Measurements from ENCODE around the gene ENPP3. TPM values are rescaled to one million over a fixed set of nuclear protein-coding genes. Genes with fewer than 3 reads are reported as not detected.

The ENPP3 gene
- total and polyA plus RNA-seq, 2 donors (not counting 1 experiment from before 2014, with no cell fraction given) = 0.18 to 0.25 TPM

DNA sequence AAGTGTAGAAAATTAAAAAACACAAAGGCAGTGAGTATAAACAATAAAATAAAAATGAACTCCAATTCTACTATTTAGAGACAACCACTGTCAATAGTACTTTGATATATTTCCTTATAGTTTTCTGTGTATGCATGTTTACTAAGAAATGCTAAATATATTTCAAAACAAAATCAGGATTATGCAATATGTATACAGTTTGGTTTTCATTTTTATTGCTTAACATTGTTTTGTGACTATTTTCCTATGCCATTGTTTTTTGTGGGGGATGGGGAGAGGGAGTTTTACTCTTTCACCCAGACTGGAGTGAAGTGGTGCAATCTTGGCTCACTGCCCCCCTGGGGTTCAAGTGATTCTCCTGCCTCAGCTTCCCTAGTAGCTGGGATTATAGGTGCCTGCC, 44.5 kb downstream of the ENPP3 start:
- H3K9ac ChIP-seq (ENCODE audit: low read length) = no peak overlapping the region
- H3K9me3 ChIP-seq (ENCODE audit: control extremely low read depth in 1 of 3, control insufficient read depth in 2 of 3, insufficient read depth in 1 of 3, low read length in 2 of 3) = no peaks in the 10 kb centered on the region
- Mint-ChIP-seq H3K27me3 (peaks cover 2% of the 10 kb centered on the region), H3K4me3 (no peak overlapping the region), H3K4me1 (peaks cover 35% of the 10 kb centered on the region), H3K27ac (no peak overlapping the region), H3K9me3 (ENCODE audit: insufficient read depth) (no peaks in the 10 kb centered on the region)
- ATAC-seq (ENCODE audit: low read depth) = no peak
- no peak overlapping the region for H3K4me3 ChIP-seq (ENCODE audit: control extremely low read depth in 1 of 5, extremely low read depth in 1 of 5, insufficient read depth in 1 of 5, low read depth in 2 of 5, low read length in 4 of 5)
- H3K79me2 ChIP-seq (ENCODE audit: control insufficient read depth, insufficient read depth, low read length) = no peaks in the 10 kb centered on the region
- DNase-seq = no peak
- no peaks in the 10 kb centered on the region for H3K27me3 ChIP-seq (replicated peaks in 1 of 4; ENCODE audit: control extremely low read depth in 1 of 4, control insufficient read depth in 3 of 4, insufficient read depth in 4 of 4, low read length in 3 of 4)
- H4K20me1 ChIP-seq (ENCODE audit: control insufficient read depth, insufficient read depth, low read length, poor library complexity, severe bottlenecking) = no peaks in the 10 kb centered on the region
- H2AFZ ChIP-seq (ENCODE audit: insufficient read depth, low read depth, low read length, poor library complexity, severe bottlenecking) = no peak overlapping the region
- ChIA-PET CTCF (no interaction called here), POLR2A (no interaction called here)
- H3K36me3 ChIP-seq (replicated peaks in 1 of 2; ENCODE audit: control extremely low read depth in 1 of 2, control insufficient read depth in 1 of 2, extremely low read depth in 1 of 2, insufficient read depth in 2 of 2, low read length in 1 of 2) = no peaks in the 10 kb centered on the region
- peaks cover 40 to 42% of the 10 kb centered on the region in 2 donors for H3K4me1 ChIP-seq (ENCODE audit: control insufficient read depth in 2 of 2, insufficient read depth in 2 of 2, low read length in 2 of 2)
- H3K27ac ChIP-seq (ENCODE audit: low read length in 2 of 2) = no peak overlapping the region
- TF ChIP-seq, protein P1, sequence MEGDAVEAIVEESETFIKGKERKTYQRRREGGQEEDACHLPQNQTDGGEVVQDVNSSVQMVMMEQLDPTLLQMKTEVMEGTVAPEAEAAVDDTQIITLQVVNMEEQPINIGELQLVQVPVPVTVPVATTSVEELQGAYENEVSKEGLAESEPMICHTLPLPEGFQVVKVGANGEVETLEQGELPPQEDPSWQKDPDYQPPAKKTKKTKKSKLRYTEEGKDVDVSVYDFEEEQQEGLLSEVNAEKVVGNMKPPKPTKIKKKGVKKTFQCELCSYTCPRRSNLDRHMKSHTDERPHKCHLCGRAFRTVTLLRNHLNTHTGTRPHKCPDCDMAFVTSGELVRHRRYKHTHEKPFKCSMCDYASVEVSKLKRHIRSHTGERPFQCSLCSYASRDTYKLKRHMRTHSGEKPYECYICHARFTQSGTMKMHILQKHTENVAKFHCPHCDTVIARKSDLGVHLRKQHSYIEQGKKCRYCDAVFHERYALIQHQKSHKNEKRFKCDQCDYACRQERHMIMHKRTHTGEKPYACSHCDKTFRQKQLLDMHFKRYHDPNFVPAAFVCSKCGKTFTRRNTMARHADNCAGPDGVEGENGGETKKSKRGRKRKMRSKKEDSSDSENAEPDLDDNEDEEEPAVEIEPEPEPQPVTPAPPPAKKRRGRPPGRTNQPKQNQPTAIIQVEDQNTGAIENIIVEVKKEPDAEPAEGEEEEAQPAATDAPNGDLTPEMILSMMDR (IDR thresholded peaks at IDR 0.05) = no peak
- no peak for TF ChIP-seq EZH2 (IDR thresholded peaks at IDR 0.05; ENCODE audit: borderline replicate concordance, insufficient read depth, low read depth, low read length, poor library complexity, severe bottlenecking)
- intact Hi-C loops (cut with micrococcal nuclease) = no loop called here
- no peak overlapping the region for H3K4me2 ChIP-seq (replicated peaks; ENCODE audit: low read depth, low read length, poor library complexity, severe bottlenecking)

DNA sequence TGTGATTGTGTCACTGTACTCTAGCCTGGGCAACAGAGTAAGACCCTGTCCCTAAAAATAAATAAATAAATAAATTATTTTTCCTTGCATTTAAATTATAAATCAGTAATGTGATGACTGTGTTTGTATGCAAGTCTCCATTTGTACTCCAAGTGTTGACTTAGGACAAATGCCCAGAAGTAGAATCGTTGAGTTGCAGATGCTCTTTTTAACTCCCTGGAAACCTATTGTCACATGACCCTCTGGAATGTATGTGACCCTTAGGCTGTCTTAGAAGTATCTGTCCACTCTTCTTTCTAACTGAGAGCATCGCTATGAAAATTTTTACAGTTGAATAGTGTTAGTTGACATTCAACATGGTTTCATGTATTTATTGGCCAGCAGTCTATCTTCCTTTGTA, 45.3 kb downstream of the ENPP3 start:
- Histone ChIP-seq H3K36me3 (replicated peaks in 1 of 2; ENCODE audit: control extremely low read depth in 1 of 2, control insufficient read depth in 1 of 2, extremely low read depth in 1 of 2, insufficient read depth in 2 of 2, low read length in 1 of 2) (no peaks in the 10 kb centered on the region), H3K27ac (ENCODE audit: low read length in 2 of 2) (no peak overlapping the region), H3K9ac (ENCODE audit: low read length) (no peak overlapping the region), H4K20me1 (ENCODE audit: control insufficient read depth, insufficient read depth, low read length, poor library complexity, severe bottlenecking) (no peaks in the 10 kb centered on the region), H3K4me1 (ENCODE audit: control insufficient read depth in 2 of 2, insufficient read depth in 2 of 2, low read length in 2 of 2) (peaks cover 40 to 49% of the 10 kb centered on the region in 2 donors), H3K27me3 (replicated peaks in 1 of 4; ENCODE audit: control extremely low read depth in 1 of 4, control insufficient read depth in 3 of 4, insufficient read depth in 4 of 4, low read length in 3 of 4) (no peaks in the 10 kb centered on the region), H3K4me3 (ENCODE audit: control extremely low read depth in 1 of 5, extremely low read depth in 1 of 5, insufficient read depth in 1 of 5, low read depth in 2 of 5, low read length in 4 of 5) (no peak overlapping the region), H2AFZ (ENCODE audit: insufficient read depth, low read depth, low read length, poor library complexity, severe bottlenecking) (no peak overlapping the region), H3K79me2 (ENCODE audit: control insufficient read depth, insufficient read depth, low read length) (no peaks in the 10 kb centered on the region), H3K4me2 (replicated peaks; ENCODE audit: low read depth, low read length, poor library complexity, severe bottlenecking) (no peak overlapping the region), H3K9me3 (ENCODE audit: control extremely low read depth in 1 of 3, control insufficient read depth in 2 of 3, insufficient read depth in 1 of 3, low read length in 2 of 3) (no peaks in the 10 kb centered on the region)
- peaks cover 42% of the 10 kb centered on the region for H3K4me1 Mint-ChIP-seq
- WGBS (ENCODE audit: insufficient coverage) = no CpG with 5 or more reads among the region's 2 CpGs
- ChIA-PET POLR2A (no interaction called here), CTCF (no interaction called here)
- intact Hi-C loops (cut with micrococcal nuclease) = loop anchor here (2.0 kb wide), 1 partner anchor 54 kb away; the partner anchor contains the start of gene MED23
- DNase-seq = no peak
- H3K27me3 Mint-ChIP-seq = peaks cover 2% of the 10 kb centered on the region
- H3K9me3 Mint-ChIP-seq (ENCODE audit: insufficient read depth) = no peaks in the 10 kb centered on the region
- ATAC-seq (ENCODE audit: low read depth) = no peak
- H3K27ac Mint-ChIP-seq = no peak overlapping the region
- no peak for TF ChIP-seq EZH2 (IDR thresholded peaks at IDR 0.05; ENCODE audit: borderline replicate concordance, insufficient read depth, low read depth, low read length, poor library complexity, severe bottlenecking)
- TF ChIP-seq, protein P1 (IDR thresholded peaks at IDR 0.05) = no peak
- no peak overlapping the region for H3K4me3 Mint-ChIP-seq
